HCT116 (cell line): Measurements from ENCODE around the gene CNTNAP5. TPM values are rescaled to one million over a fixed set of nuclear protein-coding genes. Genes with fewer than 3 reads are reported as not detected.

Source experiments
- ATAC-seq: fragments of 200-7000 bp; cut with Tn5 transposase; 2 replicates; pipeline ENCODE4 v1.9.1; 2020; ENCODE audit warnings: mild to moderate bottlenecking, moderate library complexity
- BruUV-seq: library from RNA; stranded (reverse); fragments of 400-500 nt; replicated peaks from 2 replicates; lab custom pipeline; 2021; lab: Mats Ljungman, UMichigan
- CTCF ChIA-PET: fragments of 300-600 bp; sonication (Branson Sonifier 250); formaldehyde crosslinking; loops from one replicate; lab custom pipeline; 2021; ENCODE audit warnings: antibody characterized with exemption; lab: Charles Lee
- POLR2A ChIA-PET: fragments of 300-600, 350-600 bp; sonication (Branson Sonifier 250); formaldehyde crosslinking; loops from one replicate; lab custom pipeline; 2021; ENCODE audit warnings: antibody characterized with exemption; lab: Charles Lee
- RAD21 ChIA-PET, 2 experiments: fragments of 300-600 bp; sonication (Branson Sonifier 250); formaldehyde crosslinking; loops; one replicate each; lab custom pipeline; 2023; ENCODE audit warnings: low total read pairs in 2 of 2; ENCODE audit not compliant: uncharacterized antibody in 2 of 2, unreplicated experiment in 2 of 2, low non-redundant PET in 1 of 2; lab: Charles Lee
- DNase-seq: peaks from one replicate; pipeline ENCODE4 v3.0.0-alpha.2; 2010; ENCODE audit warnings: low read depth, low spot score
- H2AFZ ChIP-seq: fragments of 200-600 bp; shearing (Covaris generic), sonication (generic); 2 replicates; pipeline ENCODE4 v1.6.1; 2017; ENCODE audit warnings: low read depth, mixed run types, mixed read lengths, antibody characterized with exemption, low read length; ENCODE audit not compliant: poor library complexity, severe bottlenecking
- H3K27ac ChIP-seq: 2 replicates; pipeline ENCODE4 v1.5.1; 2012; ENCODE audit warnings: low read depth, low read length
- H3K27me3 ChIP-seq: fragments of 200-600 bp; sonication (generic); 2 replicates; pipeline ENCODE4 v1.6.1; 2016; ENCODE audit warnings: mixed run types, low read length, mixed read lengths; ENCODE audit not compliant: insufficient read depth
- H3K36me3 ChIP-seq, 2 experiments: fragments of 200-500 bp in 1 of 2; fragments of 200-600 bp in 1 of 2; sonication (Bioruptor generic) in 1 of 2; sonication (generic) in 1 of 2; 2 replicates each; pipeline versions ENCODE4 v1.5.1 to v1.6.1; 2014 to 2016; ENCODE audit warnings: low read length in 2 of 2, inconsistent platforms in 1 of 2, mixed read lengths in 1 of 2, mixed run types in 1 of 2; ENCODE audit not compliant: insufficient read depth in 2 of 2, control insufficient read depth in 1 of 2
- H3K4me1 ChIP-seq, 2 experiments: fragments of 200-600 bp in 1 of 2; sonication (generic) in 1 of 2; 2 replicates each; pipeline versions ENCODE4 v1.5.1 to v1.6.1; 2012 to 2017; ENCODE audit warnings: low read length in 2 of 2, inconsistent platforms in 1 of 2, mild to moderate bottlenecking in 1 of 2, mixed read lengths in 1 of 2, mixed run types in 1 of 2, moderate library complexity in 1 of 2; ENCODE audit not compliant: insufficient read depth in 2 of 2, control insufficient read depth in 1 of 2
- H3K4me2 ChIP-seq: fragments of 200-600 bp; sonication (generic); 2 replicates; pipeline ENCODE4 v1.6.1; 2017; ENCODE audit warnings: mixed run types, low read length, mixed read lengths
- H3K4me3 ChIP-seq, 2 experiments: fragments of 200-600 bp in 1 of 2; sonication (generic) in 1 of 2; replicated peaks in 1 of 2; 2 replicates each; pipeline ENCODE4 v1.5.1; 2011 to 2016; ENCODE audit warnings: low read length in 2 of 2, control low read depth in 1 of 2, low read depth in 1 of 2, mild to moderate bottlenecking in 1 of 2, mixed read lengths in 1 of 2, mixed run types in 1 of 2
- H3K79me2 ChIP-seq: fragments of 200-600 bp; sonication (generic); 2 replicates; pipeline ENCODE4 v1.6.1; 2017; ENCODE audit warnings: mild to moderate bottlenecking, mixed run types, low read length, moderate library complexity, mixed read lengths; ENCODE audit not compliant: insufficient read depth
- H3K9ac ChIP-seq: fragments of 200-600 bp; sonication (generic); 2 replicates; pipeline ENCODE4 v1.6.1; 2016; ENCODE audit warnings: low read length, mixed read lengths
- H3K9me2 ChIP-seq: fragments of 200-600 bp; sonication (generic), shearing (Covaris generic); 2 replicates; pipeline ENCODE4 v1.6.1; 2017; ENCODE audit warnings: mixed run types, mild to moderate bottlenecking, moderate library complexity; ENCODE audit not compliant: insufficient read depth
- H3K9me3 ChIP-seq, 2 experiments: fragments of 200-500 bp in 1 of 2; fragments of 200-600 bp in 1 of 2; sonication (Bioruptor generic) in 1 of 2; sonication (generic) in 1 of 2; 2 replicates each; pipeline ENCODE4 v1.6.1; 2014 to 2017; ENCODE audit warnings: low read length in 2 of 2, mixed read lengths in 2 of 2, inconsistent platforms in 1 of 2, low read depth in 1 of 2, mild to moderate bottlenecking in 1 of 2, mixed run types in 1 of 2, moderate library complexity in 1 of 2; ENCODE audit not compliant: control insufficient read depth in 1 of 2, insufficient read depth in 1 of 2
- H4K20me1 ChIP-seq: fragments of 200-600 bp; sonication (generic), shearing (Covaris generic); 2 replicates; pipeline ENCODE4 v1.6.1; 2017; ENCODE audit warnings: mixed run types, mild to moderate bottlenecking, moderate library complexity; ENCODE audit not compliant: insufficient read depth
- ATF3 ChIP-seq: IDR thresholded peaks from 2 replicates; pipeline ENCODE4 v1.6.1; 2012
- CBX3 ChIP-seq: IDR thresholded peaks from 2 replicates; pipeline ENCODE4 v1.6.1; 2012; ENCODE audit warnings: low read depth
- CEBPB ChIP-seq: IDR thresholded peaks from 2 replicates; pipeline ENCODE4 v1.6.1; 2012; ENCODE audit warnings: low read depth
- CTCF ChIP-seq, 3 experiments: fragments of 200-600 bp in 1 of 3; sonication (generic) in 1 of 3; IDR thresholded peaks in 2 of 3; conservative IDR thresholded peaks in 1 of 3; 2 replicates each; pipeline ENCODE4 v1.5.1; 2012 to 2017; ENCODE audit warnings: low read depth in 2 of 3, low read length in 2 of 3, antibody characterized with exemption in 1 of 3, borderline replicate concordance in 1 of 3, control low read depth in 1 of 3, mild to moderate bottlenecking in 1 of 3, mixed read lengths in 1 of 3, mixed run types in 1 of 3, moderate library complexity in 1 of 3; ENCODE audit not compliant: insufficient read depth in 1 of 3
- EGR1 ChIP-seq: IDR thresholded peaks from 2 replicates; pipeline ENCODE4 v1.6.1; 2012; ENCODE audit warnings: low read depth
- ELF1 ChIP-seq: IDR thresholded peaks from 2 replicates; pipeline ENCODE4 v1.6.1; 2012; ENCODE audit warnings: low read depth, borderline replicate concordance
- EZH2phosphoT487 ChIP-seq: fragments of 200-600 bp; IDR thresholded peaks from 2 replicates; pipeline ENCODE4 v1.6.1; 2018; ENCODE audit warnings: antibody characterized with exemption, borderline replicate concordance
- FOSL1 ChIP-seq: IDR thresholded peaks from 2 replicates; pipeline ENCODE4 v1.6.1; 2012; ENCODE audit warnings: low read depth
- MAX ChIP-seq: IDR thresholded peaks from 2 replicates; pipeline ENCODE4 v1.6.1; 2012
- POLR2AphosphoS5 ChIP-seq: IDR thresholded peaks from 2 replicates; pipeline ENCODE4 v1.6.1; 2011; ENCODE audit warnings: mild to moderate bottlenecking, low read depth, low read length, moderate library complexity
- REST ChIP-seq: IDR thresholded peaks from 2 replicates; pipeline ENCODE4 v1.6.1; 2012; ENCODE audit warnings: low read depth
- SIN3A ChIP-seq: IDR thresholded peaks from 2 replicates; pipeline ENCODE4 v1.6.1; 2012; ENCODE audit warnings: low read depth
- SP1 ChIP-seq: IDR thresholded peaks from 2 replicates; pipeline ENCODE4 v1.6.1; 2012; ENCODE audit warnings: low read depth
- SRF ChIP-seq: IDR thresholded peaks from 2 replicates; pipeline ENCODE4 v1.6.1; 2012; ENCODE audit warnings: low read depth
- YY1 ChIP-seq: IDR thresholded peaks from 2 replicates; pipeline ENCODE4 v1.6.1; 2011; ENCODE audit warnings: low read length, low read depth, moderate library complexity, mild to moderate bottlenecking; ENCODE audit not compliant: insufficient replicate concordance; ENCODE audit errors: extremely low read depth
- ZBTB33 ChIP-seq: IDR thresholded peaks from 2 replicates; pipeline ENCODE4 v1.6.1; 2011; ENCODE audit warnings: mild to moderate bottlenecking, low read length, moderate library complexity; ENCODE audit not compliant: insufficient replicate concordance; ENCODE audit errors: extremely low read depth
- ZFX ChIP-seq: fragments of 450-650 bp; IDR thresholded peaks from 2 replicates; pipeline ENCODE4 v1.6.1; 2017
- ZNF274 ChIP-seq: fragments of 200-500 bp; sonication (Bioruptor generic); IDR thresholded peaks from 2 replicates; pipeline ENCODE4 v1.6.1; 2014; ENCODE audit warnings: mild to moderate bottlenecking, low read depth, low read length, inconsistent platforms
- intact Hi-C: fragments of 100-400 bp; cut with micrococcal nuclease; formaldehyde crosslinking; loops from 2 replicates; pipeline ENCODE4 v1.10.0; 2022
- total RNA-seq: library from RNA; stranded (reverse); gene quantifications from one replicate; pipeline ENCODE4 v1.2.1, GENCODE V29; 2021; ENCODE audit not compliant: unreplicated experiment

Gene CNTNAP5
- total RNA-seq, 1 experiment from 2014 or later, result not detected

- no peak for ATAC-seq
- Histone ChIP-seq H3K27me3 (no peaks in the 10 kb centered on the region), H3K9ac (no peak overlapping the region), H3K9me3 (peaks cover under 1 to 19% of the 10 kb centered on the region in 2 experiments; a peak in 2 of 4 replicates), H3K4me1 (no peaks in the 10 kb centered on the region), H3K9me2 (no peaks in the 10 kb centered on the region), H3K27ac (no peak overlapping the region), H4K20me1 (no peaks in the 10 kb centered on the region), H3K79me2 (no peaks in the 10 kb centered on the region), H3K36me3 (no peaks in the 10 kb centered on the region), H3K4me3 (no peak overlapping the region), H2AFZ (no peak overlapping the region), H3K4me2 (no peak overlapping the region)
- no peak for TF ChIP-seq REST
- TF ChIP-seq EGR1, result no peak
- no peak for TF ChIP-seq ZBTB33
- TF ChIP-seq POLR2AphosphoS5, result no peak
- no peak for TF ChIP-seq FOSL1
- no peak for TF ChIP-seq YY1
- no peak for TF ChIP-seq SP1
- TF ChIP-seq SIN3A, result no peak
- TF ChIP-seq CEBPB, result no peak
- TF ChIP-seq ZNF274, result no peak
- no peak for TF ChIP-seq EZH2phosphoT487
- no peak for TF ChIP-seq ZFX
- no peak for TF ChIP-seq ELF1
- TF ChIP-seq ATF3, result no peak
- no peak for TF ChIP-seq CBX3
- no peak for TF ChIP-seq CTCF (IDR thresholded peaks at IDR 0.05 in 2 of 3, conservative IDR thresholded peaks at IDR 0.05 in 1 of 3; ENCODE audit: borderline replicate concordance in 1 of 3, insufficient read depth in 1 of 3, low read depth in 2 of 3, low read length in 2 of 3)
- TF ChIP-seq MAX, result no peak
- no peak for TF ChIP-seq SRF
- CTCF ChIA-PET, result no interaction called here
- RAD21 ChIA-PET, result no interaction called here
- intact Hi-C loops, result no loop called here
- no peak for DNase-seq
- no TSS peak for BruUV-seq
- POLR2A ChIA-PET, result no interaction called here
Measured at GRCh38 chr2:124561486-124561885, 536.4 kb downstream of the CNTNAP5 start.
